A549 (cell line): ENCODE data around the gene RBBP9.

Experiments used
- CTCF ChIP-seq: fragments of >200 bp; sonication (Bioruptor Twin); formaldehyde crosslinking; IDR thresholded peaks from 3 replicates; pipeline ENCODE4 v1.5.1; 2016
- FOSL2 ChIP-seq, 2 experiments: fragments of 450-650 bp in 1 of 2; fragments of >200 bp in 1 of 2; sonication (Bioruptor Twin) in 1 of 2; formaldehyde crosslinking; IDR thresholded peaks; 2 replicates each; pipeline versions ENCODE4 v1.5.0 to v1.6.1; 2016 to 2020; ENCODE audit warnings: mild to moderate bottlenecking in 1 of 2, moderate library complexity in 1 of 2
- HES2 ChIP-seq: fragments of >200 bp; sonication (Bioruptor Twin); formaldehyde crosslinking; IDR thresholded peaks from 2 replicates; pipeline ENCODE4 v1.6.1; 2016
- JUN ChIP-seq, 2 experiments: fragments of >200 bp; sonication (Bioruptor Twin); formaldehyde crosslinking; IDR thresholded peaks; 2 replicates in 1 of 2; 3 replicates in 1 of 2; pipeline ENCODE4 v1.6.1; 2016 to 2017
- KDM5A ChIP-seq: fragments of 200-600 bp; sonication (generic); IDR thresholded peaks from 2 replicates; pipeline ENCODE4 v1.6.1; 2016; ENCODE audit warnings: antibody characterized with exemption, mild to moderate bottlenecking
- MYC ChIP-seq: IDR thresholded peaks from 2 replicates; pipeline ENCODE4 v1.6.1; 2012; ENCODE audit warnings: mild to moderate bottlenecking, inconsistent platforms, low read length, improper control_type of control experiment, borderline replicate concordance
- POLR2A ChIP-seq: IDR thresholded peaks from 2 replicates; pipeline ENCODE4 v1.6.1; 2012; ENCODE audit warnings: mild to moderate bottlenecking, low read length
- RCOR1 ChIP-seq: fragments of 150-350 bp; IDR thresholded peaks from 2 replicates; pipeline ENCODE4 v1.6.1; 2014; ENCODE audit warnings: antibody characterized with exemption, low read length, low read depth
- RNF2 ChIP-seq: fragments of 200-600 bp; sonication (generic); IDR thresholded peaks from 2 replicates; pipeline ENCODE4 v1.6.1; 2016; ENCODE audit warnings: low read depth, mild to moderate bottlenecking, antibody characterized with exemption, moderate library complexity, borderline replicate concordance

GRCh38 chr20:18456600-18456999, 40.4 kb downstream of the RBBP9 start:
- TF ChIP-seq JUN (IDR thresholded peaks at IDR 0.05), result no peak
- no peak for TF ChIP-seq RCOR1
- TF ChIP-seq POLR2A, result no peak
- TF ChIP-seq HES2, result no peak
- no peak for TF ChIP-seq CTCF
- TF ChIP-seq FOSL2 (IDR thresholded peaks at IDR 0.05), result no peak
- no peak for TF ChIP-seq FOSL2 (CRISPR knock-in tag; IDR thresholded peaks at IDR 0.05)
- TF ChIP-seq RNF2, result no peak
- no peak for TF ChIP-seq MYC
- no peak for TF ChIP-seq KDM5A
